Renal cortical epithelial cell (primary cell): Measurements from ENCODE around the gene PTPN21. TPM values are rescaled to one million over a fixed set of nuclear protein-coding genes. Genes with fewer than 3 reads are reported as not detected.

ENCODE experiments used
- DNase-seq: peaks from one replicate; pipeline ENCODE4 v3.0.0-alpha.2; 2011; ENCODE audit warnings: low read depth
- total RNA-seq: library from RNA; depleted of rRNA; stranded (reverse); fragments of >200 nt; gene quantifications from 2 replicates; pipeline ENCODE4 v1.2.3, GENCODE V29; 2014

PTPN21 gene
- total RNA-seq, 1 donor from 2014 or later = 22.1 TPM

GRCh38 chr14:88470542-88471440 lies 84.0 kb downstream of the PTPN21 start:
- no peak for DNase-seq

- peak; percentile 75 for DNase-seq
Observed at GRCh38 chr14:88468406-88468805, 86.4 kb downstream of the PTPN21 start.

- peak; percentile 20 for DNase-seq
Observed at GRCh38 chr14:88463318-88463717, 91.5 kb downstream of the PTPN21 start.

GRCh38 chr14:88454886-88455285 lies 99.9 kb downstream of the PTPN21 start:
- no peak for DNase-seq

GRCh38 chr14:88452231-88452630 lies 102.6 kb downstream of the PTPN21 start:
- DNase-seq = no peak

GRCh38 chr14:88439088-88439487 lies 115.7 kb downstream of the PTPN21 start:
- no peak for DNase-seq

- DNase-seq = peak; percentile 2
Observed at GRCh38 chr14:88437658-88438057, 117.1 kb downstream of the PTPN21 start.

GRCh38 chr14:88430976-88431375 lies 123.8 kb downstream of the PTPN21 start:
- DNase-seq = no peak

- no peak for DNase-seq
Observed at GRCh38 chr14:88426271-88426670, 128.5 kb downstream of the PTPN21 start.

- DNase-seq = no peak
Observed at GRCh38 chr14:88424573-88424972, 130.2 kb downstream of the PTPN21 start.

- DNase-seq = peak; percentile 73
Observed at GRCh38 chr14:88422919-88423650, 131.7 kb downstream of the PTPN21 start.

- no peak for DNase-seq
Observed at GRCh38 chr14:88422047-88422446, 132.8 kb downstream of the PTPN21 start.

- peak; percentile 1 for DNase-seq
Observed at GRCh38 chr14:88421286-88421685, 133.5 kb downstream of the PTPN21 start.

GRCh38 chr14:88420187-88420586 lies 134.6 kb downstream of the PTPN21 start:
- DNase-seq = no peak

- DNase-seq = no peak
Observed at GRCh38 chr14:88417594-88417993, 137.2 kb downstream of the PTPN21 start.

Other genes with a start within 250 kb of the PTPN21 start
- gene KCNK10, start 231.7 kb downstream of the PTPN21 start, total RNA-seq = 0.10 TPM in 1 of 2 replicates, not detected in the other
- gene SPATA7, start 169.3 kb downstream of the PTPN21 start, total RNA-seq = 9.6 and 19.1 TPM in 2 replicates
- 62.9 and 86.6 TPM in 2 replicates for gene ZC3H14, start 8.0 kb upstream of the PTPN21 start, total RNA-seq
- 0.55 and 2.4 TPM in 2 replicates for gene EML5, start 237.9 kb upstream of the PTPN21 start, total RNA-seq